ENCODE data around the gene ZC3HAV1L.

ZC3HAV1L gene

GRCh38 chr7:139075871-139076686 lies 40.2 kb upstream of the ZC3HAV1L start:
- peaks cover 2 to 81% of the 10 kb centered on the region in 2 donors for H3K36me3 ChIP-seq (replicated peaks in 1 of 2; ENCODE audit: control insufficient read depth in 2 of 2, insufficient read depth in 2 of 2, low read length in 2 of 2)

DNA sequence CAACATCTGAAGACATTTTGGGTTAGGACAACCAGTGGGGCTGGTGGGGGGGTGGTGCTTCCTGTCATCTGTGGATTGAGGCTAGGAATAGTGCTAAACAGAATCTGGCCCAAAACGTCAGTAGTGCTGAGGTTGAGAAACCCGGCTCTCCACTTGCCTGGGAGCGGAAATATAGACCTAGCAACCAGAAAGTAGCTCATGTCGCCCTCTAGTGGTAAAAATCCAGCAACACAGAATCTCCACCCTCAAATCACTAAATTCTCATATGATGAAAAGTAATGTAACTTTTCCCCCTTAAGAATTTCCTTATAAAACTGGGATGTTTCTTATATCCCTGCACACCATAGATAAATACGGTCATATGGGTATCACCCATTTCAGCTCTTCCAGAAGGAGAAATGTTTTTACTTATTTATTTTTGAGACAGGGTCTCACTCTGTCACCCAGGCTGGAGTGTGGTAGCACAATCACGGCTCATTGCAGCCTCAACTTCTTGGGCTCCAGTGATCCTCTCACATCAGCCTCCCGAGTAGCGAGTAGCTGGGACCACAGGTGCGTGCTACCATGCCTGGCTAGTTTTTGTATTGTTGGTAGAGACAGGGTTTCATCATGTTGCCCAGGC lies 39.3 kb upstream of the ZC3HAV1L start:
- no peak overlapping the region for H2BK5ac ChIP-seq (ENCODE audit: low read length)
- H3K79me1 ChIP-seq (ENCODE audit: low read depth, low read length): peaks cover 2% of the 10 kb centered on the region
- H4K8ac ChIP-seq (ENCODE audit: low read depth, low read length): no peak overlapping the region
- H3K23ac ChIP-seq (ENCODE audit: low read depth, low read length, poor library complexity): no peak overlapping the region
- H3K4me1 ChIP-seq (ENCODE audit: control insufficient read depth in 2 of 2, insufficient read depth in 1 of 2, low read depth in 1 of 2, low read length in 2 of 2): no peaks in the 10 kb centered on the region
- H4K91ac ChIP-seq (ENCODE audit: low read depth, low read length, poor library complexity): no peak overlapping the region
- H2BK12ac ChIP-seq (ENCODE audit: low read length): no peak overlapping the region
- no peak overlapping the region for H3K4me2 ChIP-seq (ENCODE audit: insufficient read depth, low read length, poor library complexity, severe bottlenecking)
- H3K27ac ChIP-seq (replicated peaks; ENCODE audit: low read length): no peak overlapping the region
- H3K4ac ChIP-seq (ENCODE audit: low read length): no peak overlapping the region
- DNase-seq (ENCODE audit: low spot score): peak; percentile 70
- H3K36me3 ChIP-seq (replicated peaks in 1 of 2; ENCODE audit: control insufficient read depth in 2 of 2, insufficient read depth in 2 of 2, low read length in 2 of 2): peaks cover 0 to 77% of the 10 kb centered on the region in 2 donors
- H3K18ac ChIP-seq (ENCODE audit: low read length): no peak overlapping the region
- no peak overlapping the region for H2BK15ac ChIP-seq (ENCODE audit: low read length)
- no peak overlapping the region for H3K4me3 ChIP-seq (ENCODE audit: low read length in 2 of 2)
- no peak overlapping the region for H2AK5ac ChIP-seq (ENCODE audit: low read depth, low read length)
- no peak overlapping the region for H2BK120ac ChIP-seq (ENCODE audit: low read depth, low read length)
- no peak overlapping the region for H3K14ac ChIP-seq (ENCODE audit: low read length)
- H3K9me3 ChIP-seq (replicated peaks in 1 of 2; ENCODE audit: control insufficient read depth in 2 of 2, insufficient read depth in 1 of 2, low read depth in 1 of 2, low read length in 2 of 2): no peaks in the 10 kb centered on the region
- no CpG with 5 or more reads among the region's 9 CpGs for WGBS, 2 donors (ENCODE audit: extremely low coverage in 2 of 2, insufficient read length in 2 of 2, insufficient replicate concordance in 1 of 2)
- H2AFZ ChIP-seq (ENCODE audit: low read length): peak overlapping the region; percentile 53
- H3K27me3 ChIP-seq (ENCODE audit: control insufficient read depth in 3 of 3, insufficient read depth in 3 of 3, low read depth in 1 of 3, low read length in 3 of 3): no peaks in the 10 kb centered on the region
- H3K9ac ChIP-seq (ENCODE audit: low read depth, low read length, poor library complexity): no peak overlapping the region

More at GRCh38 chr7:139075871-139076686, 40.2 kb upstream of the ZC3HAV1L start:
- H3K4me3 ChIP-seq (ENCODE audit: low read length in 2 of 2): no peak overlapping the region
- H3K18ac ChIP-seq (ENCODE audit: low read length): no peak overlapping the region
- no peak overlapping the region for H2BK12ac ChIP-seq (ENCODE audit: low read length)
- no peak overlapping the region for H2AFZ ChIP-seq (ENCODE audit: low read length)
- DNase-seq (ENCODE audit: low spot score): no peak
- no peak overlapping the region for H3K27ac ChIP-seq (replicated peaks; ENCODE audit: low read length)
- no peaks in the 10 kb centered on the region for H3K4me1 ChIP-seq (ENCODE audit: control insufficient read depth in 2 of 2, insufficient read depth in 1 of 2, low read depth in 1 of 2, low read length in 2 of 2)
- no peak overlapping the region for H3K23ac ChIP-seq (ENCODE audit: low read depth, low read length, poor library complexity)
- no peak overlapping the region for H2BK120ac ChIP-seq (ENCODE audit: low read depth, low read length)
- H3K9ac ChIP-seq (ENCODE audit: low read depth, low read length, poor library complexity): no peak overlapping the region
- H3K79me1 ChIP-seq (ENCODE audit: low read depth, low read length): peaks cover 2% of the 10 kb centered on the region
- no peak overlapping the region for H3K14ac ChIP-seq (ENCODE audit: low read length)
- no peak overlapping the region for H4K8ac ChIP-seq (ENCODE audit: low read depth, low read length)
- no CpG with 5 or more reads among the region's 11 CpGs for WGBS, 2 donors (ENCODE audit: extremely low coverage in 2 of 2, insufficient read length in 2 of 2, insufficient replicate concordance in 1 of 2)
- no peaks in the 10 kb centered on the region for H3K27me3 ChIP-seq (ENCODE audit: control insufficient read depth in 3 of 3, insufficient read depth in 3 of 3, low read depth in 1 of 3, low read length in 3 of 3)
- H2BK5ac ChIP-seq (ENCODE audit: low read length): no peak overlapping the region
- H3K9me3 ChIP-seq (replicated peaks in 1 of 2; ENCODE audit: control insufficient read depth in 2 of 2, insufficient read depth in 1 of 2, low read depth in 1 of 2, low read length in 2 of 2): no peaks in the 10 kb centered on the region
- H2BK15ac ChIP-seq (ENCODE audit: low read length): no peak overlapping the region
- H3K4me2 ChIP-seq (ENCODE audit: insufficient read depth, low read length, poor library complexity, severe bottlenecking): no peak overlapping the region
- no peak overlapping the region for H3K4ac ChIP-seq (ENCODE audit: low read length)
- no peak overlapping the region for H2AK5ac ChIP-seq (ENCODE audit: low read depth, low read length)
- H4K91ac ChIP-seq (ENCODE audit: low read depth, low read length, poor library complexity): no peak overlapping the region

DNA sequence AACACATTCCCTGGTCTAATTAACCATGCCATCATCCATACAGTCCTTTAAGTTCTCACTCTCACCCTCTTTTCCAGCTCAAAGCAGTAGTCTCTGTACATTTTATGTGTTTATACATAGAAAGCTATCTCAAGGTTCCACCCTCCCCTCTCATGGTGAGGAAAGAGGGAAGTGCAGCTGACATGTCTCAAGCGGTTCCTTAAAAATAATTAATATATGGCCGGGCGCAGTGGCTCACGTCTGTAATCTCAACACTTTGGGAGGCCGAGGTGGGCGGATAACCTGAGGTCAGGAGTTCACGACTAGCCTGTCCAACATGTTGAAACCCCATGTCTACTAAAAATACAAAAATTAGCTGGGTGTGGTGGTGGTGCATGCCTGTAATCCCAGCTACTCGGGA lies 37.0 kb upstream of the ZC3HAV1L start:
- Histone ChIP-seq H3K9ac (ENCODE audit: low read depth, low read length, poor library complexity) (no peak overlapping the region), H3K4me2 (ENCODE audit: insufficient read depth, low read length, poor library complexity, severe bottlenecking) (no peak overlapping the region), H3K4me3 (ENCODE audit: low read length in 2 of 2) (no peak overlapping the region), H3K27ac (replicated peaks; ENCODE audit: low read length) (no peak overlapping the region), H3K4ac (ENCODE audit: low read length) (no peak overlapping the region), H2BK15ac (ENCODE audit: low read length) (no peak overlapping the region), H2AFZ (ENCODE audit: low read length) (no peak overlapping the region), H2BK5ac (ENCODE audit: low read length) (no peak overlapping the region), H3K9me3 (replicated peaks in 1 of 2; ENCODE audit: control insufficient read depth in 2 of 2, insufficient read depth in 1 of 2, low read depth in 1 of 2, low read length in 2 of 2) (peaks cover 2 to 3% of the 10 kb centered on the region in 2 donors), H3K23ac (ENCODE audit: low read depth, low read length, poor library complexity) (no peak overlapping the region), H2AK5ac (ENCODE audit: low read depth, low read length) (no peak overlapping the region), H3K18ac (ENCODE audit: low read length) (no peak overlapping the region), H3K4me1 (ENCODE audit: control insufficient read depth in 2 of 2, insufficient read depth in 1 of 2, low read depth in 1 of 2, low read length in 2 of 2) (no peaks in the 10 kb centered on the region), H2BK12ac (ENCODE audit: low read length) (no peak overlapping the region), H3K79me1 (ENCODE audit: low read depth, low read length) (no peaks in the 10 kb centered on the region), H3K14ac (ENCODE audit: low read length) (no peak overlapping the region), H4K8ac (ENCODE audit: low read depth, low read length) (no peak overlapping the region), H3K36me3 (replicated peaks in 1 of 2; ENCODE audit: control insufficient read depth in 2 of 2, insufficient read depth in 2 of 2, low read length in 2 of 2) (peaks cover 4 to 76% of the 10 kb centered on the region in 2 donors), H2BK120ac (ENCODE audit: low read depth, low read length) (no peak overlapping the region), H4K91ac (ENCODE audit: low read depth, low read length, poor library complexity) (no peak overlapping the region), H3K27me3 (ENCODE audit: control insufficient read depth in 3 of 3, insufficient read depth in 3 of 3, low read depth in 1 of 3, low read length in 3 of 3) (no peaks in the 10 kb centered on the region)
- DNase-seq (ENCODE audit: low spot score): no peak
- WGBS, 2 donors (ENCODE audit: extremely low coverage in 2 of 2, insufficient read length in 2 of 2, insufficient replicate concordance in 1 of 2): no CpG with 5 or more reads among the region's 8 CpGs

DNA sequence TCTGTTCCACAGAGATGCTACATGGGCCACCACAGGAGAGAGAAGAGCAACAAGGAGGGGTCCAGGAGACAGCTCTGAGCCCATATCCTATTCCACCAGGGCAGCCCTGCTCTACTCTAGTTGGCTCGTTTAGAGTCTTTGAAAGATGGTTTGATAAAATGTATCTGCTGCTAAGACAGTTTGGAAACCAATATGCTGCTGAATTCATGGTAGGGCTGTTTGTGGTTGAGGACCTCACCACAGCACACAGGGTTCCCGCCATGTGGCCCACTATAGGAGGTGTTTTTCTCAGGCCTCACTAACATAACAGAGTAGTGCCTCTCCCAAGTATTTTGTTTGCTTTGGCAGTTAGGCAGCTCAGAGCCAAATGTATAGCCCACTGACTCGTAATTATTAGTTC lies 35.8 kb upstream of the ZC3HAV1L start:
- Histone ChIP-seq H4K91ac (ENCODE audit: low read depth, low read length, poor library complexity) (no peak overlapping the region), H3K79me1 (ENCODE audit: low read depth, low read length) (no peaks in the 10 kb centered on the region), H3K36me3 (replicated peaks in 1 of 2; ENCODE audit: control insufficient read depth in 2 of 2, insufficient read depth in 2 of 2, low read length in 2 of 2) (peaks cover 4 to 82% of the 10 kb centered on the region in 2 donors), H3K4me2 (ENCODE audit: insufficient read depth, low read length, poor library complexity, severe bottlenecking) (no peak overlapping the region), H2BK15ac (ENCODE audit: low read length) (no peak overlapping the region), H3K14ac (ENCODE audit: low read length) (no peak overlapping the region), H2BK120ac (ENCODE audit: low read depth, low read length) (no peak overlapping the region), H3K4me1 (ENCODE audit: control insufficient read depth in 2 of 2, insufficient read depth in 1 of 2, low read depth in 1 of 2, low read length in 2 of 2) (no peaks in the 10 kb centered on the region), H3K18ac (ENCODE audit: low read length) (no peak overlapping the region), H3K27ac (replicated peaks; ENCODE audit: low read length) (no peak overlapping the region), H3K4ac (ENCODE audit: low read length) (no peak overlapping the region), H2BK5ac (ENCODE audit: low read length) (no peak overlapping the region), H2AK5ac (ENCODE audit: low read depth, low read length) (no peak overlapping the region), H3K9me3 (replicated peaks in 1 of 2; ENCODE audit: control insufficient read depth in 2 of 2, insufficient read depth in 1 of 2, low read depth in 1 of 2, low read length in 2 of 2) (peaks cover 2 to 3% of the 10 kb centered on the region in 2 donors), H3K27me3 (ENCODE audit: control insufficient read depth in 3 of 3, insufficient read depth in 3 of 3, low read depth in 1 of 3, low read length in 3 of 3) (no peaks in the 10 kb centered on the region), H3K4me3 (ENCODE audit: low read length in 2 of 2) (no peak overlapping the region), H3K23ac (ENCODE audit: low read depth, low read length, poor library complexity) (no peak overlapping the region), H3K9ac (ENCODE audit: low read depth, low read length, poor library complexity) (no peak overlapping the region), H2BK12ac (ENCODE audit: low read length) (no peak overlapping the region), H4K8ac (ENCODE audit: low read depth, low read length) (no peak overlapping the region), H2AFZ (ENCODE audit: low read length) (no peak overlapping the region)
- no peak for DNase-seq (ENCODE audit: low spot score)
- no CpG with 5 or more reads among the region's 3 CpGs for WGBS, 2 donors (ENCODE audit: extremely low coverage in 2 of 2, insufficient read length in 2 of 2, insufficient replicate concordance in 1 of 2)
